Stimulated activated memory B cell treated with anti-CD40 and anti-IgM and Interleukin-4, amounts not matched to agents 10 μg/mL and 1 μg/mL and 100 μg/mL, for 72 hours (primary cell): Measurements from ENCODE around the gene DYNLL2.
"Not testable (repeated sequence)": the region's sequence is repeated elsewhere in the genome, so short reads cannot be mapped to it uniquely, and the experiment has no call there.

Source experiments
- ATAC-seq: fragments of 150-1000 bp; cut with Tn5 transposase; 2 replicates; pipeline ENCODE4 v1.10.0; 2021
- H3K27ac Mint-ChIP-seq: one replicate; pipeline ENCODE4 v1.8.0; 2022; ENCODE audit warnings: mild to moderate bottlenecking, mixed read lengths
- H3K27me3 Mint-ChIP-seq: one replicate; pipeline ENCODE4 v1.8.0; 2022; ENCODE audit warnings: mixed read lengths
- H3K36me3 Mint-ChIP-seq: one replicate; pipeline ENCODE4 v1.8.0; 2022; ENCODE audit warnings: mixed read lengths
- H3K4me1 Mint-ChIP-seq: one replicate; pipeline ENCODE4 v1.8.0; 2022; ENCODE audit warnings: mixed read lengths
- H3K4me3 Mint-ChIP-seq: one replicate; pipeline ENCODE4 v1.8.0; 2022; ENCODE audit warnings: mild to moderate bottlenecking, moderate library complexity, mixed read lengths
- H3K9me3 Mint-ChIP-seq: one replicate; pipeline ENCODE4 v1.8.0; 2022; ENCODE audit warnings: mixed read lengths

The DYNLL2 gene

GRCh38 chr17:58082870-58083490 is at the start of gene DYNLL2:
Gene DYNLL2, plus strand, starts transcription at chr17:58083419. Its CDS starts 3,672 bp downstream, at chr17:58087091.
- peak within 1 kb of the TSS; percentile 80 for H3K4me3 Mint-ChIP-seq
- H3K36me3 Mint-ChIP-seq: peaks cover 11% of the 10 kb centered on the region
- H3K4me1 Mint-ChIP-seq: peaks cover 20% of the 10 kb centered on the region
- peak within 1 kb of the TSS; percentile 84 for H3K27ac Mint-ChIP-seq
- no peaks in the 10 kb centered on the region for H3K9me3 Mint-ChIP-seq
- ATAC-seq: peak; percentile 90
- no peaks in the 10 kb centered on the region for H3K27me3 Mint-ChIP-seq

- no peak overlapping the region for H3K4me3 Mint-ChIP-seq
- no peak for ATAC-seq
- H3K36me3 Mint-ChIP-seq: no peaks in the 10 kb centered on the region
- H3K9me3 Mint-ChIP-seq: no peaks in the 10 kb centered on the region
- H3K27ac Mint-ChIP-seq: no peak overlapping the region
- no peaks in the 10 kb centered on the region for H3K4me1 Mint-ChIP-seq
- H3K27me3 Mint-ChIP-seq: peaks cover 56% of the 10 kb centered on the region
Observed at GRCh38 chr17:58039975-58040374, 43.2 kb upstream of the DYNLL2 start.

GRCh38 chr17:58040386-58040785 is 42.8 kb upstream of the DYNLL2 start:
- H3K36me3 Mint-ChIP-seq: no peaks in the 10 kb centered on the region
- no peaks in the 10 kb centered on the region for H3K4me1 Mint-ChIP-seq
- no peaks in the 10 kb centered on the region for H3K9me3 Mint-ChIP-seq
- no peak for ATAC-seq
- peaks cover 60% of the 10 kb centered on the region for H3K27me3 Mint-ChIP-seq
- H3K27ac Mint-ChIP-seq: no peak overlapping the region
- H3K4me3 Mint-ChIP-seq: no peak overlapping the region

- ATAC-seq: no peak
- Mint-ChIP-seq H3K4me3 (no peak overlapping the region), H3K27ac (no peak overlapping the region), H3K9me3 (no peaks in the 10 kb centered on the region), H3K36me3 (no peaks in the 10 kb centered on the region), H3K27me3 (peaks cover 60% of the 10 kb centered on the region), H3K4me1 (no peaks in the 10 kb centered on the region)
Observed at GRCh38 chr17:58041161-58041560, 42.1 kb upstream of the DYNLL2 start.

- ATAC-seq: no peak
- Mint-ChIP-seq H3K27ac (no peak overlapping the region), H3K9me3 (no peaks in the 10 kb centered on the region), H3K4me1 (no peaks in the 10 kb centered on the region), H3K36me3 (no peaks in the 10 kb centered on the region), H3K4me3 (no peak overlapping the region), H3K27me3 (peaks cover 61% of the 10 kb centered on the region)
Observed at GRCh38 chr17:58043221-58044181, 39.7 kb upstream of the DYNLL2 start.

GRCh38 chr17:58044256-58044655 is 39.0 kb upstream of the DYNLL2 start:
- not testable (repeated sequence) for ATAC-seq

GRCh38 chr17:58046239-58047094 is 36.8 kb upstream of the DYNLL2 start:
- H3K4me3 Mint-ChIP-seq: no peak overlapping the region
- H3K9me3 Mint-ChIP-seq: no peaks in the 10 kb centered on the region
- no peaks in the 10 kb centered on the region for H3K4me1 Mint-ChIP-seq
- ATAC-seq: no peak
- peaks cover 49% of the 10 kb centered on the region for H3K27me3 Mint-ChIP-seq
- no peak overlapping the region for H3K27ac Mint-ChIP-seq
- H3K36me3 Mint-ChIP-seq: no peaks in the 10 kb centered on the region

More at GRCh38 chr17:58044256-58044655, 39.0 kb upstream of the DYNLL2 start:
- not testable (repeated sequence) for H3K9me3 Mint-ChIP-seq, H3K36me3 Mint-ChIP-seq, H3K4me3 Mint-ChIP-seq, H3K27ac Mint-ChIP-seq, H3K4me1 Mint-ChIP-seq
- H3K27me3 Mint-ChIP-seq: peaks cover 59% of the 10 kb centered on the region

GRCh38 chr17:58047376-58048150 is 35.7 kb upstream of the DYNLL2 start:
- Mint-ChIP-seq H3K36me3 (no peaks in the 10 kb centered on the region), H3K27me3 (peaks cover 40% of the 10 kb centered on the region), H3K27ac (no peak overlapping the region), H3K4me1 (no peaks in the 10 kb centered on the region), H3K4me3 (no peak overlapping the region), H3K9me3 (no peaks in the 10 kb centered on the region)
- ATAC-seq: no peak

GRCh38 chr17:58049533-58049932 is 33.7 kb upstream of the DYNLL2 start:
- no peak for ATAC-seq
- H3K36me3 Mint-ChIP-seq: no peaks in the 10 kb centered on the region

GRCh38 chr17:58050966-58051365 is 32.3 kb upstream of the DYNLL2 start:
- Mint-ChIP-seq H3K4me1 (no peaks in the 10 kb centered on the region), H3K4me3 (no peak overlapping the region), H3K9me3 (no peaks in the 10 kb centered on the region), H3K36me3 (no peaks in the 10 kb centered on the region), H3K27ac (no peak overlapping the region), H3K27me3 (peaks cover 21% of the 10 kb centered on the region)
- no peak for ATAC-seq

More at GRCh38 chr17:58049533-58049932, 33.7 kb upstream of the DYNLL2 start:
- H3K9me3 Mint-ChIP-seq: no peaks in the 10 kb centered on the region
- peaks cover 24% of the 10 kb centered on the region for H3K27me3 Mint-ChIP-seq
- no peaks in the 10 kb centered on the region for H3K4me1 Mint-ChIP-seq
- H3K27ac Mint-ChIP-seq: no peak overlapping the region
- no peak overlapping the region for H3K4me3 Mint-ChIP-seq

GRCh38 chr17:58051468-58051867 is 31.8 kb upstream of the DYNLL2 start:
- no peak for ATAC-seq
- Mint-ChIP-seq H3K9me3 (no peaks in the 10 kb centered on the region), H3K27me3 (peaks cover 21% of the 10 kb centered on the region), H3K4me3 (no peak overlapping the region), H3K27ac (no peak overlapping the region), H3K36me3 (no peaks in the 10 kb centered on the region), H3K4me1 (no peaks in the 10 kb centered on the region)

- Mint-ChIP-seq H3K27me3 (peaks cover 18% of the 10 kb centered on the region), H3K4me1 (no peaks in the 10 kb centered on the region), H3K9me3 (no peaks in the 10 kb centered on the region), H3K36me3 (no peaks in the 10 kb centered on the region), H3K4me3 (no peak overlapping the region), H3K27ac (no peak overlapping the region)
- peak; percentile 41 for ATAC-seq
Observed at GRCh38 chr17:58052407-58052806, 30.8 kb upstream of the DYNLL2 start.

GRCh38 chr17:58052945-58053715 is 30.1 kb upstream of the DYNLL2 start:
- no peak overlapping the region for H3K27ac Mint-ChIP-seq
- no peaks in the 10 kb centered on the region for H3K4me1 Mint-ChIP-seq
- no peaks in the 10 kb centered on the region for H3K9me3 Mint-ChIP-seq
- H3K36me3 Mint-ChIP-seq: no peaks in the 10 kb centered on the region
- peaks cover 11% of the 10 kb centered on the region for H3K27me3 Mint-ChIP-seq
- ATAC-seq: no peak
- H3K4me3 Mint-ChIP-seq: no peak overlapping the region

GRCh38 chr17:58054641-58055040 is 28.6 kb upstream of the DYNLL2 start:
- Mint-ChIP-seq H3K36me3 (no peaks in the 10 kb centered on the region), H3K27me3 (peaks cover 17% of the 10 kb centered on the region), H3K9me3 (no peaks in the 10 kb centered on the region), H3K4me3 (no peak overlapping the region), H3K4me1 (no peaks in the 10 kb centered on the region), H3K27ac (no peak overlapping the region)
- ATAC-seq: no peak
